HepG2 (cell line): Measurements from ENCODE around the gene STK11. TPM values are rescaled to one million over a fixed set of nuclear protein-coding genes. Genes with fewer than 3 reads are reported as not detected.

Experiments
- ARHGAP35 ChIP-seq: sonication (generic); formaldehyde crosslinking; IDR thresholded peaks from 2 replicates; pipeline ENCODE4 v1.9.0; 2022; ENCODE audit warnings: mild to moderate bottlenecking, inconsistent platforms, moderate library complexity, missing genetic modification reagents, borderline replicate concordance
- ARID4A ChIP-seq: sonication (generic); formaldehyde crosslinking; IDR thresholded peaks from 2 replicates; pipeline ENCODE4 v1.5.0; 2020; ENCODE audit warnings: mild to moderate bottlenecking, missing genetic modification reagents, borderline replicate concordance
- ATF7 ChIP-seq, 2 experiments: fragments of 450-650 bp in 1 of 2; sonication (generic) in 1 of 2; formaldehyde crosslinking in 1 of 2; IDR thresholded peaks; 2 replicates each; pipeline versions ENCODE4 v1.4.0 to v1.6.1; 2016 to 2020; ENCODE audit warnings: antibody characterized with exemption in 1 of 2, mild to moderate bottlenecking in 1 of 2, missing genetic modification reagents in 1 of 2
- CBX2 ChIP-seq, 2 experiments: fragments of 200-600 bp in 1 of 2; sonication (generic); formaldehyde crosslinking in 1 of 2; IDR thresholded peaks; 2 replicates each; pipeline versions ENCODE4 v1.7.0 to v1.8.1; 2018 to 2022; ENCODE audit warnings: low read depth in 2 of 2, low read length in 1 of 2, mild to moderate bottlenecking in 1 of 2, missing genetic modification reagents in 1 of 2
- CSRNP2 ChIP-seq: sonication (generic); formaldehyde crosslinking; conservative IDR thresholded peaks from 2 replicates; pipeline ENCODE4 v1.8.0; 2022; ENCODE audit warnings: low read depth, missing genetic modification reagents
- FOXM1 ChIP-seq: sonication (generic); formaldehyde crosslinking; IDR thresholded peaks from 2 replicates; pipeline ENCODE4 v1.5.0; 2020; ENCODE audit warnings: missing genetic modification reagents
- NFE2L1 ChIP-seq: sonication (generic); formaldehyde crosslinking; IDR thresholded peaks from 2 replicates; pipeline ENCODE4 v1.4.0; 2020; ENCODE audit warnings: missing genetic modification reagents, mild to moderate bottlenecking, borderline replicate concordance
- NR0B2 ChIP-seq: sonication (generic); formaldehyde crosslinking; IDR thresholded peaks from 2 replicates; pipeline ENCODE4 v1.4.0; 2020; ENCODE audit warnings: mild to moderate bottlenecking, missing genetic modification reagents
- YY1 ChIP-seq: IDR thresholded peaks from 2 replicates; pipeline ENCODE4 v1.6.1; 2011; ENCODE audit warnings: low read length, low read depth, moderate library complexity, mild to moderate bottlenecking; ENCODE audit not compliant: insufficient read depth, insufficient replicate concordance
- ZFP36 ChIP-seq: fragments of 150-350 bp; IDR thresholded peaks from 2 replicates; pipeline ENCODE4 v1.6.1; 2018; ENCODE audit warnings: borderline replicate concordance, low read length, low read depth; ENCODE audit not compliant: partially characterized antibody
- ZNF205 ChIP-seq: IDR thresholded peaks from 2 replicates; pipeline ENCODE4 v1.6.1; 2018; ENCODE audit warnings: missing biosample characterization, missing genetic modification reagents
- ZNF235 ChIP-seq: sonication (generic); formaldehyde crosslinking; IDR thresholded peaks from 2 replicates; pipeline ENCODE4 v1.8.1; 2023; ENCODE audit warnings: mild to moderate bottlenecking, missing genetic modification reagents, borderline replicate concordance
- ZNF33A ChIP-seq: sonication (generic); formaldehyde crosslinking; IDR thresholded peaks from 2 replicates; pipeline ENCODE4 v1.5.1; 2020; ENCODE audit warnings: missing genetic modification reagents, mild to moderate bottlenecking, moderate library complexity, borderline replicate concordance
- ZNF451 ChIP-seq: sonication (generic); formaldehyde crosslinking; IDR thresholded peaks from 2 replicates; pipeline ENCODE4 v1.5.0; 2020; ENCODE audit warnings: mild to moderate bottlenecking, missing genetic modification reagents
- ZNF790 ChIP-seq: sonication (generic); formaldehyde crosslinking; IDR thresholded peaks from 2 replicates; pipeline ENCODE4 v1.8.0; 2022; ENCODE audit warnings: missing genetic modification reagents, mild to moderate bottlenecking, borderline replicate concordance
- polyA plus RNA-seq, 8 experiments: library from polyadenylated mRNA; depleted of rRNA in 3 of 8; stranded (reverse) in 7 of 8; unstranded in 1 of 8; fragments of >200 nt; fragmentation: Illumina TruSeq in 4 of 8; extraction: Trizol in 4 of 8; gene quantifications; 2 replicates each; pipeline versions ENCODE4 v1.2.1 to v1.2.3, GENCODE V29; 2011 to 2016; ENCODE audit warnings: low read depth in 4 of 8, missing spikeins in 1 of 8, mixed read lengths in 1 of 8; ENCODE audit not compliant: insufficient read depth in 1 of 8
- total RNA-seq, 5 experiments: library from RNA; depleted of rRNA; stranded (reverse); fragments of >200 nt; fragmentation: Illumina TruSeq; extraction: Trizol; gene quantifications; 2 replicates each; pipeline ENCODE4 v1.2.3, GENCODE V29; 2016; ENCODE audit warnings: low read depth in 1 of 5
- TF ChIP-seq, protein P1 (sequence below): IDR thresholded peaks from 2 replicates; pipeline ENCODE4 v1.4.0; 2020; ENCODE audit warnings: mild to moderate bottlenecking, missing genetic modification reagents

The STK11 gene
- total and polyA plus RNA-seq, 2 of the 13 experiments (the other 11 are each of a cell fraction or from before 2014, with no cell fraction given): 27.5 to 43.6 TPM

GRCh38 chr19:1275260-1275975 lies 69.8 kb downstream of the STK11 start, which contains the start of gene FAM174C (continued):
- TF ChIP-seq ZNF451 (CRISPR knock-in tag): no peak
- TF ChIP-seq FOXM1: no peak
- TF ChIP-seq ARHGAP35: no peak
- peak; percentile 84; the same call in 1 of the 2 replicates for TF ChIP-seq CSRNP2
- TF ChIP-seq CBX2 (IDR thresholded peaks at IDR 0.05; ENCODE audit: low read depth, low read length): no peak
- no peak for TF ChIP-seq CBX2 (CRISPR knock-in tag; IDR thresholded peaks at IDR 0.05; ENCODE audit: low read depth)
- no peak for TF ChIP-seq NFE2L1 (CRISPR knock-in tag)
- no peak for TF ChIP-seq ATF7 (IDR thresholded peaks at IDR 0.05)
- TF ChIP-seq ATF7 (CRISPR knock-in tag; IDR thresholded peaks at IDR 0.05): no peak
- TF ChIP-seq, protein P1, sequence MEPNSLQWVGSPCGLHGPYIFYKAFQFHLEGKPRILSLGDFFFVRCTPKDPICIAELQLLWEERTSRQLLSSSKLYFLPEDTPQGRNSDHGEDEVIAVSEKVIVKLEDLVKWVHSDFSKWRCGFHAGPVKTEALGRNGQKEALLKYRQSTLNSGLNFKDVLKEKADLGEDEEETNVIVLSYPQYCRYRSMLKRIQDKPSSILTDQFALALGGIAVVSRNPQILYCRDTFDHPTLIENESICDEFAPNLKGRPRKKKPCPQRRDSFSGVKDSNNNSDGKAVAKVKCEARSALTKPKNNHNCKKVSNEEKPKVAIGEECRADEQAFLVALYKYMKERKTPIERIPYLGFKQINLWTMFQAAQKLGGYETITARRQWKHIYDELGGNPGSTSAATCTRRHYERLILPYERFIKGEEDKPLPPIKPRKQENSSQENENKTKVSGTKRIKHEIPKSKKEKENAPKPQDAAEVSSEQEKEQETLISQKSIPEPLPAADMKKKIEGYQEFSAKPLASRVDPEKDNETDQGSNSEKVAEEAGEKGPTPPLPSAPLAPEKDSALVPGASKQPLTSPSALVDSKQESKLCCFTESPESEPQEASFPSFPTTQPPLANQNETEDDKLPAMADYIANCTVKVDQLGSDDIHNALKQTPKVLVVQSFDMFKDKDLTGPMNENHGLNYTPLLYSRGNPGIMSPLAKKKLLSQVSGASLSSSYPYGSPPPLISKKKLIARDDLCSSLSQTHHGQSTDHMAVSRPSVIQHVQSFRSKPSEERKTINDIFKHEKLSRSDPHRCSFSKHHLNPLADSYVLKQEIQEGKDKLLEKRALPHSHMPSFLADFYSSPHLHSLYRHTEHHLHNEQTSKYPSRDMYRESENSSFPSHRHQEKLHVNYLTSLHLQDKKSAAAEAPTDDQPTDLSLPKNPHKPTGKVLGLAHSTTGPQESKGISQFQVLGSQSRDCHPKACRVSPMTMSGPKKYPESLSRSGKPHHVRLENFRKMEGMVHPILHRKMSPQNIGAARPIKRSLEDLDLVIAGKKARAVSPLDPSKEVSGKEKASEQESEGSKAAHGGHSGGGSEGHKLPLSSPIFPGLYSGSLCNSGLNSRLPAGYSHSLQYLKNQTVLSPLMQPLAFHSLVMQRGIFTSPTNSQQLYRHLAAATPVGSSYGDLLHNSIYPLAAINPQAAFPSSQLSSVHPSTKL: no peak
- TF ChIP-seq NR0B2: peak; percentile 89
- peak; percentile 72 for TF ChIP-seq YY1
- peak; percentile 92 for TF ChIP-seq ARID4A (CRISPR knock-in tag)
- no peak for TF ChIP-seq ZNF33A (CRISPR knock-in tag)
- TF ChIP-seq ZFP36: no peak
- TF ChIP-seq ZNF235 (CRISPR knock-in tag): peak; percentile 57; the same call in 1 of the 2 replicates
- no peak for TF ChIP-seq ZNF790 (CRISPR knock-in tag)
- no peak for TF ChIP-seq ZNF205 (CRISPR knock-in tag)
